Endometrium (tissue), 2 donors: ENCODE results near the gene TENM4.

Source experiments
- FAIRE-seq: peaks from 2 replicates; lab custom pipeline; 2012; peaks lifted over from hg19 to GRCh38; lab: Jason Lieb, UNC
- donor health status: control.
- donor health status: control.

TENM4 gene

GRCh38 chr11:78690352-78690987 is 750.4 kb downstream of the TENM4 start:
- FAIRE-seq = no peak

DNA sequence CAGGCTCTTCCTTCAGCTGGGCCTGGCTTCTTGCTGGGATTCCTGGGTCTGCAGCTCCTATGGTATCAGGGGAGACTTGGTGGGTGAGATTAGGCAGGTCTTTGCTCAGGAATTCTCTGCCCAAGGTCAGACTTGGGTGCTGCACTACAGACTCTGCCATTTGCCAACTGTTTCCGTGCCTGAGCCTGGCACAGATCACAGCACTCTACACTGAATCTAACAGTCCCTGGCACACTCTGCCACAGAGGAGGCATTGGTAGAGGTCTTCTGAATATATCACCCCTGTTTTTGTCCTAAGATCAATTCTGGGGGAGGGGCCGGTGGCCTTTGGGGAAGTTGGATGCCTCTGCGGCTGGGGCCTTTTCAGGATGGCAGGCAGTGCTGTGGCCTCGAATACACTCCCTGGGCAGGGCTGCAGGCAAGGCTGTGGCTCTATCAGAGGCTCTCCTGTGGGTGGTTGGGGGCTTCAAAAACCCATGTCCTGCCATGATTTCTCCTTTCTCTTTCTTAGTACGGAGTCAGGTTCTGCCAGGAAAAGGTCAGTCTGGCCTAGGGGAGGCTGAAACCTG is 751.2 kb downstream of the TENM4 start:
- no peak for FAIRE-seq

GRCh38 chr11:78689101-78689500 is 751.7 kb downstream of the TENM4 start:
- FAIRE-seq = no peak

DNA sequence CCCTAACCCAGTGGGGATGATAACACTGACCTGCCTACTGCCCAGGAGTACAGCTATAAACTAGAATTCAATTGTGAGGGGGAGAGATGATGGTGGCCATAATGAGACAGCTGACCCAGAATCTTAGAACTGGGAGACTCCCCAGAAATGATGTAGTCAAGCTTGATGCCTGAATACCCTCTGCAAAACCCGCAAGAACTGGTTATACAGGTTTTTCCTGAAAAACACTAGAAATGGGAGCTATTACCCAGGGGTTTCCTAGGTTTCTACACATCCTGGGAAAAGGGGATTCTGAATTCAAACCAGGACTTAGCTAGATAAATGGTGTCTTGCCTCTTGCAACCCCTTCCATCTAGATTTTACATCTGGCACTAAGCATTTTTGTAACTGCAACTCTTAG is 752.4 kb downstream of the TENM4 start:
- FAIRE-seq = no peak

DNA sequence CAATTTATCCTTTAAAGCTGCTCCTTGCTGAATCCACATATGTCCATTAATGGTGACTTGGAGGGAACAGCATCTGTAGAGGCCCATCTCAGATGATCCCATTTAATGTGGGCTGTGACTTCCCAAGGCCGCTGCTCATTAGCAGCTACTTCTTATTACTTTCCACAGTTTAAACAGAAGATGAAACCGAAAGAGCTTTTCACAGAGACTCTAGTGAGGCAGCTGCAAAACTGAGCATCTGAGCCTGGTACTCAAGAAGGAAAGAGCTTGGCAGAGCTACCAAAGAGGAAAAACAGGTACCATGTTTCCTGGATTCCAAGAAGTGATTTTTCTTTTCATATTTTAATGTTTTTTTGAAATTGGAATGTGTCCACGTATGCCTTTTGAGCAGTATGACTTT is 755.7 kb downstream of the TENM4 start:
- no peak for FAIRE-seq

DNA sequence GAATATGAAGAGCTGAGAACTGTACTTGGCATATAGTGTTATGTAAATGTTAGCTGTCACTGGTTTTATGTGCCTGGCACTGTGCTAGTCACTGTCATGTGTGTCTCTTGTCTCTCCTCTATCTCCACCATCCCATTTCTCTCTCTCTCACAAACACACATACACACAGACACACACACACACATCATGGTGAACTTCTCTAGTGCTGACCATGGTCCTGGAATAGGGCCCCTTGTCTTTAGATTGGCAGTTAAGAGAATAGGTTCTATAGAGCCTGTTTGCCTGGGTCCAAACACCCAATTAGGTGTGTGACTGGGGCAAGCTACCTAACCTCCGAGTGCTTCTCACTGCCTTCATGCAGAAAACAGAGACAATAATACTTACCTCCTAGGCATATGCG is 756.5 kb downstream of the TENM4 start:
- no peak for FAIRE-seq

GRCh38 chr11:78683774-78684173 is 757.1 kb downstream of the TENM4 start:
- no peak for FAIRE-seq

- no peak for FAIRE-seq
Observed at GRCh38 chr11:78676026-78676557, 764.7 kb downstream of the TENM4 start.

DNA sequence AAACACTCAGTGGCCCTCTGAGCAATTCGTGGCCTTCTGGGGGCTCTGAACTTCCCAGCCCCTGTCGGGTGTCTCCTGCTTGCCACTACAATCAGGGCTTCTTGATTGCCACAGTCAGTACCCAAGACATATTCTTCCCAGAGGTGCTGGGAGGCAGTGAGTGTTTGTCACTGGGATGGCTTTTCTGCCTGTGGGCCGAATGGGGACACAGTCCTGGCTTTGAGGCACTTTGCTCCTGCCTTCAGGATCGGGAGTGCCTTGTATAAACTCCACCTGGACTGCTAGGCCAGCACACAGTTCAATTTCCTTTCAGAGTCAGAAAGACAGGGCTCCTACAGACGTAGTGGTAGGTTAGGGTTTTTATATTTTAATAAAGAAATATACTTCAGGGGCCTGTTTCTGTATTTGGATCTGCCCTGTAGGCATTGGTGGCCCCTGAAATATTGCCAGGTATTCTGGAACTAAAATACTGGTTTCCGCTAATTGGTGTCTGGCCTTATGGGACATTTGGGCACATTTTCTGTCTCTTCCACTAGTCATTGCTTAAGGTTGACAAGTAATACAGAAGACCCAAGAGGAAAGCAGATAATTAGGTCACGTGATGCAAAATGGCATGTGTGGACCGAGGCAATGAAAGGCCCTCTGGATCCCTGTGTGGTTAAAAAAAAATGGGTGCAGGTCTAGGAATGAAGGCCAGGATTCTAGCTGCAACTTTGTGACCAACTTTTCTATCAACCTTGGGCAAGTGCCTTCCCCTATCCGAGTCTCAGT is 767.8 kb downstream of the TENM4 start:
- FAIRE-seq = no peak

DNA sequence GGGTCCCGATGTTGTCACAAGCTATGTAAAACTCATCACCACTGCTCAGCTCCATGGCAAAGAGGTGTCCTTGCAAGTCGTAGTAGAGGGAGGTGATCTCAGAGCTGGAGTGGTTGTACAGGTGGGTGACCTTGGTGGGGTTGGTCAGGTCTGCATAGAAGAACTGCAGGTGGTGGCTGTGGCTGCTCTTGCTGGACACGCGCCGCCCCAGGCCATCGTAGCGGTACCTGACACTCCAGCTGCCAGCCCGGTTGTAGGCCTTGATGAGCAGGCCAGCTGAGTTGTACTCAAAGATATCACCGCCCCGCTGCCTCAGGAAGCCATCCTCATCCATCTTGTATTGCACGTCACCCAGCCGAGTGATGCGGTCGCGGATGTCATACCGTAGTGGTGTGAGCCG is 771.6 kb downstream of the TENM4 start:
- no peak for FAIRE-seq

- FAIRE-seq = no peak
Observed at GRCh38 chr11:78667461-78667860, 773.4 kb downstream of the TENM4 start.

- FAIRE-seq = no peak
Observed at GRCh38 chr11:78666675-78667160, 774.1 kb downstream of the TENM4 start.

- FAIRE-seq = no peak
Observed at GRCh38 chr11:78664636-78665035, 776.2 kb downstream of the TENM4 start.

- no peak for FAIRE-seq
Observed at GRCh38 chr11:78662811-78663210, 778.0 kb downstream of the TENM4 start.

GRCh38 chr11:78660471-78660870 is 780.4 kb downstream of the TENM4 start:
- no peak for FAIRE-seq

DNA sequence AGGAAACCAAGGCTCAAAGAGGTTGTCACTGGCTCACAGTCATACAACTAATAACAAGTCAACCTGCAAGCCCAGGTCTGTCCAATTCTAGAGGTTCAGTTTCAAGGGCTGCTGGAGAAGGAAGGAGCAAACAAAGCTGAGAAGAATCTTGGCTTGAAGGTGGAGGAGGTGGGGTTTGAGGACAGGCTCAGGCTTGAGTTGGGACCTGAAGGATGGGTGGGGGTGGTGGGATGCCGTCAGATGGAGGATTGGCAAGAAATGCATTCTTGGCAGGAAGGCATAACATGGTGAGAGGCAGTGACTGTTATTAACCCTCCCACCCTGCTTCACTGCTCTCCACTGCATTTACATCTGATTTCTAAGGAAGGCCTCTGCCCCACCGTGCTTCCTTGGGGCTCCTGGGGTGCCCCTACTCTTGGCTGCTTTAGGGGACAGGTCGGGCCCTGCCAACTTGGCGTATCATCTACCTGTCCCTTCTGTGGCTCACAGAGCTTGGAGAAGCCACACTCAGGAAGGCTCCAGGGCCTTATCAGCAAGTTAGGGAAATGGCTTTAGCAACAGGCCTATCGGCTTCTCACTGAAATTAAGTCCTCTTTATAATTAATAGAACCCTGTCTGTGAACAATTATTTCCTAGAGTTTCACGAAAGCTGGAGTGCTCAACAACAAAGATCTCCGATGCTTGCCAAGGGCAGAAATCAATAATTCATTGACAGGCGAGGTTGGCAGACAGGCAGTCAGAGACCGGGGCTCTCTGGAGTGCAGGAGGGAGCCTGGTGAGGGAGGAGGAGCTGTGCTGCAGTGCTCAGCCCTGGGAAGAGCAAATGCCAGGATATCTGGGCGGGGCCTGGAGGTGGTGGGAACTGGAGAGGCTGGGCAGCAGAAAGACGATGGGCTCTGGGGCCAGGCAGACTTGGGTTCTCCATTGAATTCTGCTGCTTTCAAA is 781.2 kb downstream of the TENM4 start:
- FAIRE-seq = no peak

- FAIRE-seq = no peak
Observed at GRCh38 chr11:78657968-78658839, 782.6 kb downstream of the TENM4 start.

- no peak for FAIRE-seq
Observed at GRCh38 chr11:78657441-78657840, 783.4 kb downstream of the TENM4 start.

GRCh38 chr11:78656984-78657383 is 783.8 kb downstream of the TENM4 start:
- FAIRE-seq = no peak

DNA sequence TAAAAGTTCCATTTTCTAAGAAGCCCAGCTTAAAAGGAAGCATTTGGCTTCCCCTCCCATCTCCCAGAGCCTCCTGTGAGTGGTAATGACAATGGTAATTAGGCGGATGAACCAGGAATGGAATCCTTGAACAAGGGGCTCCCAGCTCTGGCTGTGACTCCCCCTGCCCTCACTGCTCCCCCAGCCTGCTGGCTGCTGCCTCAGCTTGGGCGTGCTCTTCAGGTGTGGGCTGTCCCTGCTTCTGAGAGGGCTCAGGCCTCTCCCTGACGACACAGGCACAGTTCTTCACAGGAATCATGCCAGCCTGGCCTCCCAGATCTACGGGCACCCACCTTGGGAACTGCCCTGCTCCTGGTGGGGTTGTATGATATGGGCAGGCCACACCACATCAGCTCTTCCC is 784.5 kb downstream of the TENM4 start:
- no peak for FAIRE-seq

DNA sequence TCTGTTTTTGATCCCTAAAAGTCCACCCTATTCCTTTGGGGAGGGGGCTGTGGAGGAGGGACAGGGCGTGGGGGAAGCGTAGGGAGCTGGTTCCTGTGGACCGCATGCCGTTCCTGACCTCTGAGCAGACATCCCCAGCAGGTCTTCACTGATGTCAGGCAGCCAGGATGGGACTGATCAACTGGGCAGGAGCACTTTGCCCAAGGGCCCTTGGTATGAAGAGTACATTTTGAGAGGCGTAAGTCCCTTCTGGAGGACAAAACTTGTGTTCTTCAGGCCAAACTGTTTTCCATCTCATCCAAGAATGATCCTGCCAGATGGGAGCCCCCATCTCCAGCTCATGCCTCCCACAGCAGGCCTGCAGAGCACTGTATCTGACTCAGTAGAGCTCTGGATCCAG is 785.3 kb downstream of the TENM4 start:
- no peak for FAIRE-seq
